Natural killer cell (primary cell): ENCODE results near the gene MALL. TPM values are rescaled to one million over a fixed set of nuclear protein-coding genes. Genes with fewer than 3 reads are reported as not detected.

Experiments
- ATAC-seq, 3 donors: fragments of 150-1000 bp in 2 of 3; fragments of 200-7000 bp in 1 of 3; cut with Tn5 transposase; 1 replicate in 1 of 3; 2 replicates in 2 of 3; pipeline ENCODE4 v1.10.0; 2021; ENCODE audit warnings: mild to moderate bottlenecking in 2 of 3, moderate library complexity in 2 of 3
- DNase-seq, 2 donors: peaks; one replicate each; pipeline versions ENCODE4 v3.0.0 to v3.0.0-alpha.2; 2013 to 2021; ENCODE audit warnings: mixed read lengths in 1 of 2
- H3K27ac ChIP-seq: one replicate; pipeline ENCODE4 v1.5.1; 2013; ENCODE audit warnings: mild to moderate bottlenecking, low read length
- H3K27me3 ChIP-seq: one replicate; pipeline ENCODE4 v1.6.1; 2013; ENCODE audit warnings: low read length; ENCODE audit not compliant: control insufficient read depth, insufficient read depth
- H3K36me3 ChIP-seq: one replicate; pipeline ENCODE4 v1.6.1; 2013; ENCODE audit warnings: low read length; ENCODE audit not compliant: control insufficient read depth, insufficient read depth
- H3K4me1 ChIP-seq: one replicate; pipeline ENCODE4 v1.6.1; 2013; ENCODE audit warnings: low read length; ENCODE audit not compliant: control insufficient read depth, insufficient read depth
- H3K4me3 ChIP-seq: one replicate; pipeline ENCODE4 v1.5.1; 2013; ENCODE audit warnings: low read length
- H3K9me3 ChIP-seq: one replicate; pipeline ENCODE4 v1.6.1; 2013; ENCODE audit warnings: low read length; ENCODE audit not compliant: control insufficient read depth, insufficient read depth
- H3K27ac Mint-ChIP-seq, 2 donors: one replicate each; pipeline ENCODE4 v1.8.0; 2022; ENCODE audit warnings: mild to moderate bottlenecking in 2 of 2, mixed read lengths in 2 of 2, moderate library complexity in 1 of 2
- H3K27me3 Mint-ChIP-seq, 2 donors: one replicate each; pipeline ENCODE4 v1.8.0; 2022; ENCODE audit warnings: low read depth in 2 of 2, mixed read lengths in 2 of 2
- H3K36me3 Mint-ChIP-seq: one replicate; pipeline ENCODE4 v1.8.0; 2022; ENCODE audit warnings: mixed read lengths
- H3K4me1 Mint-ChIP-seq, 2 donors: one replicate each; pipeline ENCODE4 v1.8.0; 2022; ENCODE audit warnings: mixed read lengths in 2 of 2
- H3K4me3 Mint-ChIP-seq: one replicate; pipeline ENCODE4 v1.8.0; 2022; ENCODE audit warnings: mild to moderate bottlenecking, moderate library complexity, mixed read lengths
- H3K9me3 Mint-ChIP-seq, 2 donors: one replicate each; pipeline ENCODE4 v1.8.0; 2022; ENCODE audit warnings: mixed read lengths in 2 of 2
- CTCF ChIP-seq: fragments of 200-600 bp; IDR thresholded peaks from one replicate; pipeline ENCODE4 v1.8.0; 2022; ENCODE audit warnings: antibody characterized with exemption
- WGBS: methylation state at CpG from one replicate; pipeline ENCODE4 v1.1.7; 2013; ENCODE audit warnings: missing lambda C conversion rate; ENCODE audit not compliant: insufficient coverage; 5-methylcytosine and 5-hydroxymethylcytosine counted together
- intact Hi-C: fragments of 100-400 bp; cut with micrococcal nuclease; formaldehyde crosslinking; loops from one replicate; pipeline ENCODE4 v1.14.2; 2022
- total RNA-seq, 4 donors: library from RNA; stranded (reverse); fragments of 120-200 nt in 1 of 4; gene quantifications; one replicate each; pipeline versions ENCODE4 v1.2.3 to v1.2.4, GENCODE V29; 2013 to 2022

The MALL gene
- total RNA-seq, 3 donors from 2014 or later (not counting 1 experiment from before 2014, with no cell fraction given): not detected

GRCh38 chr2:110105183-110105582 is 10.4 kb downstream of the MALL start:
- no peak overlapping the region for H3K27ac Mint-ChIP-seq
- no peak overlapping the region for H3K27ac ChIP-seq
- no peak for TF ChIP-seq CTCF
- H3K9me3 Mint-ChIP-seq: no peaks in the 10 kb centered on the region
- no peaks in the 10 kb centered on the region for H3K36me3 Mint-ChIP-seq
- H3K4me1 ChIP-seq: no peaks in the 10 kb centered on the region
- no peak overlapping the region for H3K4me3 Mint-ChIP-seq
- WGBS: 77% methylated on average over 4 of the region's 4 CpGs
- no peaks in the 10 kb centered on the region for H3K36me3 ChIP-seq
- H3K27me3 Mint-ChIP-seq: peaks cover 20 to 43% of the 10 kb centered on the region in 2 donors
- no peak overlapping the region for H3K4me3 ChIP-seq
- H3K9me3 ChIP-seq: no peaks in the 10 kb centered on the region
- H3K4me1 Mint-ChIP-seq: peaks cover 0 to 7% of the 10 kb centered on the region in 2 donors
- DNase-seq (no peak), ATAC-seq (no peak)
- intact Hi-C loops: no loop called here
- no peaks in the 10 kb centered on the region for H3K27me3 ChIP-seq

DNA sequence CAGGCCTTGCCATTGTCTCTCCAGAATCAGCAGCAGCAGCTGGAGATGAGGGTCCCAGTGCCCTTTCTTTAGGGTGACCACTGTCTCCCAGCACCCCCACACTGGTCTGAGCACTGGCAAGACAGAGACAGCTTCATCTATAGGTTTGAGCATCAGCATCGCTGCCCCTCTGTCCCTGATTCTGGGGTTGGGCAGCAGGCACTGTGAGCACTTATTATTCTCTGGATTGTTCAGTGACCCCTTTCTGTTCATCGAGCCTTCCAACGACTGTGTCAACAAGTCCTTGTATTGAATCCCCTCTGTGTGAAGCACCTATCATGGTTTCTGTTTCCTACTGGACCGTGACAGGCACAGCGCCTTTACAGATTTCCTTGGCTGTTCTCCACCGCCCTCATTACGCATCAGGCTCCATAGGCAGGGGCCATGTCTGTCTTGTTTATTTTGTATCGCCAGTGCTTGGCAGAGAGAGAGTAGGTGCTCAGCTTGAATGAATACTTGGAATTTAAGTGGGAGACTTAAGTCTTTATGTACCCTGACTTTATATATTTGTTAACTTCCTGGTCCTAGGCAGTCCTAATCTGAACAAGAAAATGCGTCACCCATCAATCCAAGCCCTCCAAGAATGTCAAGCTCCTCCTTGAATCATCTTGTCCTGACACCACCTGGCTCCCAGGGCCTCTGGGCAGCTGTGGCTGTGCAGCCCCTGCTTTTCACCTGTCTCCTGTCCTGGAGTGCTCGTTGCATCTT is 11.4 kb downstream of the MALL start:
- H3K4me3 ChIP-seq: no peak overlapping the region
- Mint-ChIP-seq H3K36me3 (no peaks in the 10 kb centered on the region), H3K4me1 (peaks cover 0 to 7% of the 10 kb centered on the region in 2 donors), H3K4me3 (no peak overlapping the region), H3K27me3 (peaks cover 17 to 40% of the 10 kb centered on the region in 2 donors), H3K9me3 (no peaks in the 10 kb centered on the region), H3K27ac (no peak overlapping the region)
- TF ChIP-seq CTCF: no peak
- intact Hi-C loops: no loop called here
- H3K27me3 ChIP-seq: no peaks in the 10 kb centered on the region
- no peaks in the 10 kb centered on the region for H3K9me3 ChIP-seq
- ATAC-seq: no peak
- no peak for DNase-seq
- H3K27ac ChIP-seq: no peak overlapping the region
- 91% methylated on average over 10 of the region's 10 CpGs for WGBS
- no peaks in the 10 kb centered on the region for H3K36me3 ChIP-seq
- H3K4me1 ChIP-seq: no peaks in the 10 kb centered on the region

- Mint-ChIP-seq H3K4me1 (peaks cover 0 to 7% of the 10 kb centered on the region in 2 donors), H3K36me3 (no peaks in the 10 kb centered on the region), H3K27me3 (peaks cover 16 to 31% of the 10 kb centered on the region in 2 donors), H3K4me3 (no peak overlapping the region), H3K9me3 (no peaks in the 10 kb centered on the region), H3K27ac (no peak overlapping the region)
- Histone ChIP-seq H3K4me1 (no peaks in the 10 kb centered on the region), H3K27me3 (no peaks in the 10 kb centered on the region), H3K4me3 (no peak overlapping the region), H3K9me3 (no peaks in the 10 kb centered on the region), H3K27ac (no peak overlapping the region), H3K36me3 (no peaks in the 10 kb centered on the region)
- ATAC-seq: no peak
- no peak for TF ChIP-seq CTCF
- 80% methylated on average over 20 of the region's 20 CpGs for WGBS
- intact Hi-C loops: no loop called here
- DNase-seq: no peak
These were observed 12.3 kb downstream of the MALL start for GRCh38 chr2:110103061-110103961.
